B cell (primary cell): ENCODE data around the gene RBL1.
"Not testable (repeated sequence)": the region's sequence is repeated elsewhere in the genome, so short reads cannot be mapped to it uniquely, and the experiment has no call there.

ENCODE experiments used
- CTCF ChIP-seq: fragments of 200-600 bp; IDR thresholded peaks from one replicate; pipeline ENCODE4 v1.8.0; 2022; ENCODE audit warnings: antibody characterized with exemption, mild to moderate bottlenecking
- EZH2 ChIP-seq: IDR thresholded peaks from 2 replicates; pipeline ENCODE4 v1.6.1; 2012; ENCODE audit warnings: borderline replicate concordance, low read depth, mild to moderate bottlenecking, moderate library complexity, low read length; ENCODE audit not compliant: insufficient read depth, poor library complexity, severe bottlenecking

- TF ChIP-seq CTCF, EZH2: not testable (repeated sequence)
These were observed 94.2 kb downstream of the RBL1 start for GRCh38 chr20:37001634-37002033.
